GM19372 (cell line): ENCODE measurements around the gene ERGIC3.

ENCODE experiments used
- ATAC-seq: cut with Tn5 transposase; IDR thresholded peaks from one replicate; pipeline ENCODE4 v1.9.1; 2021; ENCODE audit warnings: mild to moderate bottlenecking, low read depth, moderate library complexity; ENCODE audit not compliant: unreplicated experiment

Gene ERGIC3

GRCh38 chr20:35541783-35542662 lies at the start of gene ERGIC3:
Gene ERGIC3 (plus strand): TSS chr20:35542078. CDS start chr20:35542098, 20 bp downstream.
- peak; percentile 99 for ATAC-seq

- no peak for ATAC-seq
Measured at GRCh38 chr20:35492352-35492751, 49.5 kb upstream of the ERGIC3 start.

GRCh38 chr20:35496481-35496880 lies 45.4 kb upstream of the ERGIC3 start:
- ATAC-seq: no peak

GRCh38 chr20:35497320-35497719 lies 44.6 kb upstream of the ERGIC3 start:
- no peak for ATAC-seq

- no peak for ATAC-seq
Measured at GRCh38 chr20:35497780-35498189, 44.1 kb upstream of the ERGIC3 start.

- no peak for ATAC-seq
Measured at GRCh38 chr20:35499271-35499670, 42.6 kb upstream of the ERGIC3 start.

GRCh38 chr20:35502352-35502751 lies 39.5 kb upstream of the ERGIC3 start:
- ATAC-seq: no peak

- no peak for ATAC-seq
Measured at GRCh38 chr20:35503281-35503680, 38.6 kb upstream of the ERGIC3 start.

GRCh38 chr20:35503841-35504561 lies 37.9 kb upstream of the ERGIC3 start:
- no peak for ATAC-seq

GRCh38 chr20:35504751-35505150 lies 37.1 kb upstream of the ERGIC3 start:
- no peak for ATAC-seq

- no peak for ATAC-seq
Measured at GRCh38 chr20:35506179-35506578, 35.7 kb upstream of the ERGIC3 start.

GRCh38 chr20:35506872-35507638 lies 34.8 kb upstream of the ERGIC3 start:
- ATAC-seq: no peak

GRCh38 chr20:35508493-35509218 lies 33.2 kb upstream of the ERGIC3 start:
- no peak for ATAC-seq

- ATAC-seq: no peak
Measured at GRCh38 chr20:35510951-35511735, 30.7 kb upstream of the ERGIC3 start.

GRCh38 chr20:35511814-35512420 lies 30.0 kb upstream of the ERGIC3 start:
- no peak for ATAC-seq

- ATAC-seq: no peak
Measured at GRCh38 chr20:35514371-35514932, 27.4 kb upstream of the ERGIC3 start.

GRCh38 chr20:35515341-35515740 lies 26.5 kb upstream of the ERGIC3 start:
- no peak for ATAC-seq

GRCh38 chr20:35515949-35516645 lies 25.8 kb upstream of the ERGIC3 start:
- ATAC-seq: no peak
